HG02571 (cell line): ENCODE results near the gene SCUBE1.

Source experiments
- ATAC-seq: cut with Tn5 transposase; IDR thresholded peaks from one replicate; pipeline ENCODE4 v1.9.1; 2021; ENCODE audit warnings: mild to moderate bottlenecking, moderate library complexity; ENCODE audit not compliant: unreplicated experiment

SCUBE1 gene

GRCh38 chr22:43220625-43221380, 122.4 kb downstream of the SCUBE1 start:
- ATAC-seq = no peak

DNA sequence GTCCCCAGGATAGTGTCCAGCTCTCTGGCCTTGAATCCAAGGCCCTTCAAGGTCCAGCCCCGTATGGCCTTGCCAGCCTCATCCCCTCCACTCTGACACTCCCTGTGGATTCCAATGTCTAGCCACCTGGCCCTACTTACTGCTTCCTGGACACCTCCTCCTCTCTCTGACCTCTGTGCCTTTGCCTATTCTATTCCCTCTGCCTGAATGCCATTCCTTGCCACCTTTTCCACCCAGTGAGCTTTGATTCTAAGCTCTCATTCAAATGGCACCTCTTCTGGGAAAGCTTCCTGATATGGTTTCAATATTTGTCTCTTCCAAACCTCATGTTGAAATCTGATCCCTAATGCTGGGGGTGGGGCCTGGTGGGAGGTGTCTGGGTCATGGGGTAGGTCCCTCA, 124.4 kb downstream of the SCUBE1 start:
- ATAC-seq = no peak

GRCh38 chr22:43217285-43218030, 125.7 kb downstream of the SCUBE1 start:
- no peak for ATAC-seq

DNA sequence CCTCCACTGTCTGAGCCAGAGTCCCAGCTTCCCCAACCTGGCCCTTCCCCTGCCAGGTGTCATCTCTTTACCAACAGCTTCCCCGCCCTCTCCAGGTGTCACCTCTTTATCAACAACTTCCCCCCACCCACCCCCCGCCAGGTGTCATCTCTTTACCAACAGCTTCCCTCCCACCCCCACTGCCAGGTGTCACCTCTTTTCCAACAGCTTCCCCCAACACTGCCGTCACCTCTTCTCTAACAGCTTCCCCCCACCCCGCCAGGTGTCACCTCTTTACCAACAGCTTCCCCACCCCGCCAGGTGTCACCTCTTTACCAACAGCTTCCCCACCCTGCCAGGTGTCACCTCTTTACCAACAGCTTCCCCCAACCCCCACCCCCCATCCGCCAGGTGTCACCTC, 126.4 kb downstream of the SCUBE1 start:
- no peak for ATAC-seq

- no peak for ATAC-seq
Measured at GRCh38 chr22:43213962-43214361, 129.2 kb downstream of the SCUBE1 start.

DNA sequence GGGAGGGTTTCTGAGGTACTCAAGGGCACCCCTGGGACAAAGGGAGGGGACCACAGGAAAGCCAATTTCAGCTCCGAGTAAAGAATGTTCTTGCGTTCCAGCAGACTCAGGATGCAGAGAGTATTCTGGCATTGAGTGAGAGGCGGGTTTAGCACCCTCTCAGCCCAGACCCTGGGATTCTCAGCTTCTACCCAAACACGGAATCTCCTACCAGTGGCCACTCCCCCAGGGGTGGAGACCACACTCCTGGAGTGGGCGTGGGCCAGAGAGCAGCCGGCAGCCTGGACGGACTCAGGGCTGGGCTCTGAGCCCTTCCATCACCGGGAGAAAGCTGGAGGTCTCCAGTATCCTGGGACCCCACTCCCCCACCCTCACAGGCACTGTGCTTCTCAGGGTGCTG, 130.1 kb downstream of the SCUBE1 start:
- ATAC-seq = no peak

GRCh38 chr22:43212434-43212952, 130.7 kb downstream of the SCUBE1 start:
- no peak for ATAC-seq

DNA sequence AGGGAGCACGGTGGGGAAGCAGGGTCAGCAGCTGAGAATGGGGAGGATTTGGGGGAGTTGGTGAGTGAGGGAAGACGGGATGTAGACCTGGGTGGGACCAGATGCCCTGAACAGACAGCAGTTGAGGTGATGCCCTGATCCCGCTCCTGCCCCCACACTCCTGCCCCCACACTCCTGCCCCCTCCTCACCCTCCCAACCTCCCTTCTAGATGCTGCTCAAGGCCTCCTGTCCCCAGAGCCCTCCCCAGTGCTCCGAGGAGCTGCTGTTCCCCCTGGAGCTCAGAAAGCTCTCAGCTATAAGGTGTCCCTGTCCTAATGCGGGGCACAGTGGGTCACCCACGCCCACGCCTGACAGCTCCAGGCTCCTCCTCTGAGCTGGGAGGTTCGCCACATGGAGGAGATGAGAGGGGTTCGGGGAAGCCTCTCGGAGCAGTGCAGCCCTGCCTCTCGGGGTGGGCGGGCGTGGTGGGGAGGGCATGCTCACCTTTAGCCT, 131.2 kb downstream of the SCUBE1 start:
- ATAC-seq = no peak

- ATAC-seq = no peak
Measured at GRCh38 chr22:43210631-43211515, 132.3 kb downstream of the SCUBE1 start.

- ATAC-seq = no peak
Measured at GRCh38 chr22:43209971-43210370, 133.2 kb downstream of the SCUBE1 start.

GRCh38 chr22:43209523-43209890, 133.7 kb downstream of the SCUBE1 start:
- no peak for ATAC-seq

DNA sequence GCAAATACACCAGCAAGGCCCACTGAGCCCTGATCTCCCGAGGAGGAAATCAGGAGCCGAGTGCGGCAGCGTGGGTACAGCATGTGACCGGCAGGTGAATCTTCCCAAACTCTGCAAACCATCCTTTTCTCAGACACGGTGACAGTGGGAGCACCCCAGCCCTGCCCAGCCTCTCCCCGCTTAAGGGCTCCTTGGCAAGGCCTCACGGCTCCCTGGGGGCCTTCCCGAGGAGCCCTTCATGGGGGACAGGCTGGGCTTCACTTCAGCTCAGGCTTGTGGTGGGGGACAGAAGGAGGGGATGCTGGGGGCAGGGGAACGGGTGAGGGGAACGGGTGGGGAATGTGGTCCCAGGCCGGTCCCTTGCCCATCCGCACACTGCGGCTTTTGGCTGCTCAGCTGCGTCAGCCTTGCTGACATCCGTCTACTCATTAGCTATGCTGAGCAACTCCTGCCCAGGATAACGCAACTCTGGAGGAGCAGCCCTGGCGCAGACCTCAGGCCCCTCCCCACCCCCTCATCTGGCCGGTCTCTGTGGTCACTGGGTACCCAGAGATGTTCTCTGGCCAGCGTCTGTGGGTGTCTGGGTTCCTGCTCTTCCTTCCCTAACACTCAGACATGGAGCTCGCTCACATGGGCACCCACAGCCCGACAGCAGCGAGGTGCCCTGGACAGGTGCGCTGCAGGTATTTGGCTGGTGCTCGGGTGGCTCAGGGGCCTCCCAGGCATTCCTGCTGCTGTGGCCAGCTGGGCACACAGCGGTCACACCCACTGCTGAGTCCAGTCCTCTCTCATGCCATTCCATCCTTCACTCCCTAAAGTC, 134.3 kb downstream of the SCUBE1 start:
- no peak for ATAC-seq

- ATAC-seq = no peak
Measured at GRCh38 chr22:43207849-43208702, 135.1 kb downstream of the SCUBE1 start.

DNA sequence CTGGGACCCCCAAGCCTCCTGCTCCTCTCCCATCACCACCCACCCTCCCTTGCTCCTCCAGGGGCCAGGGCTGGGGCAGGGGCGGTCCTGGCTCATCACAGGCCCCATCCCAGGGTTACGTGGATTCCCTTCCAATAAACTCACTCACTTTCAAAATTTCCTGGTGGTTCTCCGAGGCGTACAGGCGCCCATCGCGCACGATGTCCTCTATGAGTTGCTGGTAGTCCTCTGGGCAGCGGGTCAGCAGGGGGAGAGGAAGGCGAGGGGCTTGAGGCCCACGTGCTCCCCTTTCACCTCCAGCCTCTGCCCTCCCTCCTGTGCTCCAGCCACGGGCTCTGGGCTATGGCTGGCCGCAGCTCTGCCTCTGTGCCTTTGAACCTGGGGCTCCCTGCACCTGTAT, 135.8 kb downstream of the SCUBE1 start:
- ATAC-seq = no peak

DNA sequence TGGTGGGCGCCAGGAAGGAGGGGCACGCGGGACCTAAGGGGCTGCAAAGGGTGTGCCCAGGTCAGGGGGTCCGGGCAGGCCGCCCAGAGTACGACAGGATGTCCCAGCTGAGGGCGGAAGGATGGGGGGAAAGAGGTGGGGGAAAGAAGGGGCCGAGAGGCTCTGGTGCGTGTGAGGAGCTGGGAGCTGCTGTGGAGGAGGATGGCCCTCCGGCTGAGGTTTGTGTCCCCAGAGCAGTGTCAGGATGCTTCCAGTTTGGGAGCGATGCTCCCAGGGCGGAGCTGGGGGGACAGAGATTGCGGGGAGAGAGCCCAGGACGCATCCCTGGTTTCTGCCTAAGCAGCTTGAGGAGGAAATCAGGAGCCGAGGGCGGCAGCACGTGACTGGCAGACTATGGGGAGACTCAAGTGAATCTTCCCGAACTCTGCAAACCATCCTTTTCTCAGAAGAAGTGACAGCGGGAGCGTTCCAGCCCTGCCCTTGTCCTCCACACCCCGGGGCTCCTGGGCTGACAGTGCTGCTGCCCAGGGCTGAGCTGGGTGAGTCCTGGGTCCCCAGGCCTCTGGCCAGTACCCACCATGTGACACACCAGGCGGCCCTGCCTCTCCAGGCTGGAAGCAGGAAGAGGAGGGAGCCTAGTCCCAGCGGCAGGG, 136.5 kb downstream of the SCUBE1 start:
- ATAC-seq = no peak

DNA sequence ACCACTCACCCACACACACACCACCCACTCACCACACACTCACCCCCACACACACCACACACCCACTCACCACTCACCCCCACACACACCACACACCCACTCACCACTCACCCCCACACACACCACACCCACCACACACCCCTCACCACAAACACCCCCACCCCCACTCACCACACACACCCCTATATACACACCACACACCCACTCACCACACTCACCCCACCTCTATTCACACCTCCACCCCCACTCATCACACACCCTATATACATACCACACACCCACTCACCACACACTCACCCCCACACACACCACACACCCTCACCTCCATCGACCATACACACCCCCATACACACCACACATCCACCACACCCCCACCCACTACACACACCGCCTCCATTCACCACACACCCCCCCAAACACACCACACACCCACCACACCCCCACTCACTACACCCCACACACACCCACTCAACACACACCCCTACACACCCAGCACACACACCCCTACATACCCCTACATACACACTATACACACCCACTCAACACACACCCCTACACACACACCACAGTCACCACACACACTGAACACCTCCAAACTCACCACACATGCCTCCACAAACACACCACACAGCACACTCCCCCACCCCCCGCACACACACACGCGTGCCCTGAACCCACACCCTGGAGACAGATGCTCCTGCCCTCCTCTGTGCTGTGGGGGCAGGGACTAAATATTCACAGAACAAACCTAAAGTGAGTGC, 137.2 kb downstream of the SCUBE1 start:
- no peak for ATAC-seq

DNA sequence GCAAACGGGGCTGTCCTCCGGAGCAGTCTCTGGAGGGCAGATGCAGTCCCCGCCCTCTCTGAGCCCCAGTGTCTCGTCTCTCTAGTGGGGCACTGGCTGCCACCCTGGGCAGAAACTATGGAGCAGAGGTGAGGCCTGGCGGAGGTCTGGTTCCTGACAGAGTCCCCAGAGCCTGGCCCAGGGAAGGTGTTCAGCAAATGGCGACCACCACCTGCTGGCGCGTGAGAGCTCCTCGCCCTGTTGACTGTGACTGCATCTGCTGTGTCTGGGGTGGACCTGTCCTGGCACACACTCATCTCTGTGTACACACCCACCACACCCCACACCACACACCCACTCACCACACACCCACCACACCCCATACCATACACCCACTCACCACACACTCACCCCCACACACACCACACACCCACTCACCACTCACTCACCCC, 137.9 kb downstream of the SCUBE1 start:
- ATAC-seq = no peak

GRCh38 chr22:43203471-43203981, 139.6 kb downstream of the SCUBE1 start:
- ATAC-seq = no peak
